GM18526 (cell line): Measurements from ENCODE around the gene MAPK9.

Experiments
- POLR2A ChIP-seq: IDR thresholded peaks from 3 replicates; pipeline ENCODE4 v1.6.1; 2011; ENCODE audit not compliant: insufficient read length; ENCODE audit errors: extremely low read depth

Gene MAPK9

GRCh38 chr5:180291943-180292831 is at the start of gene MAPK9:
MAPK9 (minus strand) TSS chr5:180292083; CDS start chr5:180280561, 11,522 bp downstream.
- peak; percentile 57 for TF ChIP-seq POLR2A

- TF ChIP-seq POLR2A = no peak
Observed at GRCh38 chr5:180341595-180341994, 49.7 kb upstream of the MAPK9 start.

GRCh38 chr5:180340856-180341255 is 49.0 kb upstream of the MAPK9 start:
- TF ChIP-seq POLR2A = no peak

GRCh38 chr5:180339583-180340183 is 47.8 kb upstream of the MAPK9 start:
- no peak for TF ChIP-seq POLR2A

GRCh38 chr5:180338001-180338707 is 46.3 kb upstream of the MAPK9 start:
- no peak for TF ChIP-seq POLR2A

GRCh38 chr5:180336234-180337020 is 44.5 kb upstream of the MAPK9 start:
- TF ChIP-seq POLR2A = no peak

- no peak for TF ChIP-seq POLR2A
Observed at GRCh38 chr5:180335614-180336233, 43.8 kb upstream of the MAPK9 start.

GRCh38 chr5:180334751-180335613 is 43.1 kb upstream of the MAPK9 start:
- no peak for TF ChIP-seq POLR2A

GRCh38 chr5:180334176-180334575 is 42.3 kb upstream of the MAPK9 start:
- TF ChIP-seq POLR2A = no peak

- no peak for TF ChIP-seq POLR2A
Observed at GRCh38 chr5:180333661-180334060, 41.8 kb upstream of the MAPK9 start.

GRCh38 chr5:180332861-180333260 is 41.0 kb upstream of the MAPK9 start:
- no peak for TF ChIP-seq POLR2A

- TF ChIP-seq POLR2A = no peak
Observed at GRCh38 chr5:180332051-180332517, 40.2 kb upstream of the MAPK9 start.

- TF ChIP-seq POLR2A = no peak
Observed at GRCh38 chr5:180331647-180331950, 39.7 kb upstream of the MAPK9 start.
